Measurements from ENCODE around the gene CNPY1. TPM values are rescaled to one million over a fixed set of nuclear protein-coding genes. Genes with fewer than 3 reads are reported as not detected.

The CNPY1 gene
- total RNA-seq, 2 experiments from 2014 or later = not detected

DNA sequence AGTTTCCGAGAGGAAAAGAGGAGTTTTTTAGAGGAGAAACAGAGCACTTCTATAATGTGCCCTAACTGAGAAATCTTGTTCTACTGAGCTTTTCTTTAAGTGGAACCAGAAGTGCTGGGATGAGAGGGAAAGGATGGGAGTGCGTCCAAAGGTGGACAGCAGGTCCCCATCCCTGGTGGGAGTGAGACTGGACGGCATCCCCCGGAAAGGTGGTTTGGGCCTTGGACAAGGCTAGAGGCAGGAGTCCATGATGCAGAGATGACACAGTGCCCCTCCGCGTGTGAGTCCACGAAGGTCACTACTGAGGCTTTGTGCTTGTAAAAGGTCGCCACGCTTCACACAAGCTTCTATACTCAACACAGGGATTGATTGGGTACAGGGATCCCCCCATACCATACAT, 94.5 kb downstream of the CNPY1 start:
- ATAC-seq = no peak
- no peak overlapping the region for H3K4me3 Mint-ChIP-seq
- H3K9me3 Mint-ChIP-seq (ENCODE audit: low read depth) = no peaks in the 10 kb centered on the region

More for the DNA sequence above, 94.5 kb downstream of the CNPY1 start:
- no peaks in the 10 kb centered on the region for H3K36me3 Mint-ChIP-seq (ENCODE audit: low read depth)
- intact Hi-C loops (cut with DNase I, micrococcal nuclease) = loop anchor here in 1 of 2 experiments (5.0 kb wide), 1 partner anchor 1550 kb away; no protein-coding TSS in a partner anchor
- no peak for DNase-seq
- peaks cover 8% of the 10 kb centered on the region for H3K4me1 Mint-ChIP-seq
- no peak overlapping the region for H3K27ac Mint-ChIP-seq
- POLR2A ChIA-PET = interaction anchor here (0.5 to 0.6 kb wide), 2 partner anchors 271 to 1861 kb away, joined by 3 to 6 read pairs; no protein-coding TSS in a partner anchor
- CTCF ChIA-PET = interaction anchor here (1.0 to 1.7 kb wide), 3 partner anchors 21 to 83 kb away, joined by 3 to 4 read pairs (median 3); no protein-coding TSS in a partner anchor
- peaks cover 67% of the 10 kb centered on the region for H3K27me3 Mint-ChIP-seq

Other genes with a start within 250 kb of the CNPY1 start
- 100 to 1,000 TPM; 100 to 110 TPM for gene INSIG1, start 248.7 kb downstream of the CNPY1 start, total RNA-seq
- not detected for gene EN2, start 88.4 kb downstream of the CNPY1 start, total RNA-seq
- gene RBM33, start 98.1 kb upstream of the CNPY1 start, total RNA-seq = 10 to 100 TPM; 67.6 to 81.1 TPM